ENCODE data around the gene TMEM25.
"Not testable (repeated sequence)": the region's sequence is repeated elsewhere in the genome, so short reads cannot be mapped to it uniquely, and the experiment has no call there.

GRCh38 chr11:118571701-118572060 is 40.7 kb downstream of the TMEM25 start:
- not testable (repeated sequence) for TF ChIP-seq CTCF (IDR thresholded peaks at IDR 0.05; ENCODE audit: poor library complexity, severe bottlenecking); REST (IDR thresholded peaks at IDR 0.05; ENCODE audit: borderline replicate concordance); EZH2 (IDR thresholded peaks at IDR 0.05; ENCODE audit: borderline replicate concordance, insufficient read depth, low read length, poor library complexity, severe bottlenecking); EP300 (conservative IDR thresholded peaks at IDR 0.05; ENCODE audit: poor library complexity, severe bottlenecking); POLR2AphosphoS5 (IDR thresholded peaks at IDR 0.05); SMC3 (conservative IDR thresholded peaks at IDR 0.05; ENCODE audit: poor library complexity); MXI1 (conservative IDR thresholded peaks at IDR 0.05; ENCODE audit: poor library complexity, severe bottlenecking)

Data from neural cell (in vitro differentiated cells).